HG03457 (cell line): ENCODE data around the gene HCST.

Experiments used
- ATAC-seq: cut with Tn5 transposase; IDR thresholded peaks from one replicate; pipeline ENCODE4 v1.9.1; 2021; ENCODE audit warnings: moderate number of reproducible peaks; ENCODE audit not compliant: unreplicated experiment

Gene HCST

DNA sequence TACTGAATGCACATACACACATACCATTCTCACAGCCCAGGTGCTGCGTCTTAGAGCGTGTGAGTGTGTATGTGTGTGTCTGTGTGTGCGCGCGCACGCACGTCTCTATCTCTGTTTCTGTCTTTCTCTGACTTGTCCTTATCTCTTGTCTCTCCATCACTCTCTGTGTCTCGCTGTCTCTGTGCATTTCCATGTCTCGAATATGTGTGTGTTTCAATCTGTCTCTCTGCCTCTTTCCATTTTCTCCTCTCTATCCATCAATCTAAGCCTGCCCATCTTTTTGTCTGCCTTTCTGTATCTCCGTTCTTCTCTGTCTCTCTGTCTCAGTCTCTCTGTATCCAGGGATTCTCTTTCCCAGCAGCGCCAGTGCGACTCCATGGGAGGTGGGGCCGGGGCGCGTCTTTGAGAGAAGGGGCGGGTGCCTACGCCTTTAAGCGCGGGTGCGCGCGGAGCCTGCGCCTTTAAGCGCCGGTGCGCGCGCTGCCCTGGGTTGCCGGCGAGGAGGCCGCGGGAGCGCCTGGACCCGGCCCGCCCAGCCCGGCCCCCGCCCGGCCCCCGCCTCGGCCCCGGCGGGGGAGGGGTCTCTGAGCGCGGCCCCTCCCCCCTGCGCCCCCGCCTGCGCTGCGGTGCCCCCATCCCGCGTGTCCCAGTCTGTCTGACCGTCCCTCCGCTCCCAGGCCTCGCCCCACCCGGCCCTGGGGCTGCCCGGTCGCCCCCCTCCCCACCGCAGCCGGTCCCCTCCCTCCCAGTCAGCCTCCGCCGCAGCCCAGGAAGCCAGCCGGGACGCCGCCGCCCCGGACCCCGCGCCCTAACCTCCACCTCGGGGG, 33.8 kb downstream of the HCST start, which contains the start of gene LRFN3:
LRFN3 (plus strand) TSS at position 464 of the 827 bp plus-strand sequence. CDS start 3,052 bp downstream, outside the sequence.
- no peak for ATAC-seq

DNA sequence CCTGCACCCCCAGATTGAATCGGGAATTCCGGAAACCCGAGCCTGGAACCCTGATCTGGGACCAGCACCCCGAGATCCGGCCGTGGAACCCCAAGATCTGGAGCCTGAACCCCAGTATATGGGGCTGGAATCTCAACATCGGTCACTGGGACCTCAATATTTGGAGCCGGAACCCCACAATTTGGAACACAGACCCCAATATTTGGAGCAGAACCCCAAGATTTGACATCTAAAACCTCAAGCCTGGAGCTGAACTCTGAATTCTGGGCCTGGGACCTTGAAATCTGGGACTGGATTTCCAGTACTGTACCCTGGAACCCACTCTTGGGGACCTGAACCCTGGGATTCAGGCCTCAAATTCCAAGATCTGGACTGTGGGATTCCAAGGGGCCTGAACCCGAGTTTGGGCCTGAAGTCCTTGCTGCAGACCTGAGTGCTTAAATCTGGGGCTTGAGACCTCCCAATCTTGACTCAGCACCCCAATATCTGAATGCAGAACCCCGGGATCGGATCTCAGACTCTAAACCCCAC, 34.5 kb downstream of the HCST start:
- ATAC-seq: no peak

DNA sequence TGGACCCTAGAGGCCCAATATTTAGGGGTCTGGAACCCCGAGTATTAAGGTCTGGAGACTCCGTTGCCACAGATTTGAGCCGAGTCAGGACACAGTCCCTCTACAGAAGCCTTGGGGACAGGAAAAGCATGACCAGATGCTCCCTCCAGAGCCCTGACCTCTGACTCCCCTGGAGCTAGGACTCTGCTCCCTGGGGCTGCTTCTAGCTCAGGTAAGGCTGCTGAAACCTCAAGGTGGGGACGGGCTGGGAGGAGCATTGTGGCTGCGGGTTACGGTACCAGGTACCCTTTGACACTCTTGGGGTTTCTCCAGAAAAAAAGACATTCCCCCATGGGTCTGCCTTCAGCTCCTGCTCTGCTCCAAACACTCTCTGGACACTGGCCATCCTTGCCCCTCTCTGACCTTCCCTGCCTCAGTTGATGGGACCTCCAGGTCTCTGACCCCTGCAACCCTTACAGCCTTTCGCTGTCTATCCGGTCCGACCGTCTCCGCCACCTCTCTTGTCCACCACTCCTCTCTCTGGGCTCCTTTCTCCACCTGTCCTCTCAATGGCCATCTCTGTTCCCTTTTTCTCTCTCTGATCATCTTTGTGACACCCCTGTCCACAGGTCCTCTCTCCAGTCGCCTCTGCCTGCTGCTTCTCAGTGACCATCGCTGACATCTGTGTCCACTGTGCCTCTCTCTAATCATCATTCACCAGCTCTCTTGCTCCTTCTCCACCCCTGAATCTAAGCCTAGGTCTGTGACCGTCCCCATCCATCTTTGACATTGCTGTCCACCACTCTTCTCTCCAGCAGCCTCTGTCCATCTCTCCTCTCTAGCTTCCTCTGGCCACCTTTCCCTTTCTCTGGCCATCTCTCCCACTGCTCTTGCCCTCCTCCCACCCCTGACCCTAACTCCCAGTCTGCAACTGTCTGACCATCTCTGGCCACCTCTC, 35.3 kb downstream of the HCST start:
- ATAC-seq: no peak

DNA sequence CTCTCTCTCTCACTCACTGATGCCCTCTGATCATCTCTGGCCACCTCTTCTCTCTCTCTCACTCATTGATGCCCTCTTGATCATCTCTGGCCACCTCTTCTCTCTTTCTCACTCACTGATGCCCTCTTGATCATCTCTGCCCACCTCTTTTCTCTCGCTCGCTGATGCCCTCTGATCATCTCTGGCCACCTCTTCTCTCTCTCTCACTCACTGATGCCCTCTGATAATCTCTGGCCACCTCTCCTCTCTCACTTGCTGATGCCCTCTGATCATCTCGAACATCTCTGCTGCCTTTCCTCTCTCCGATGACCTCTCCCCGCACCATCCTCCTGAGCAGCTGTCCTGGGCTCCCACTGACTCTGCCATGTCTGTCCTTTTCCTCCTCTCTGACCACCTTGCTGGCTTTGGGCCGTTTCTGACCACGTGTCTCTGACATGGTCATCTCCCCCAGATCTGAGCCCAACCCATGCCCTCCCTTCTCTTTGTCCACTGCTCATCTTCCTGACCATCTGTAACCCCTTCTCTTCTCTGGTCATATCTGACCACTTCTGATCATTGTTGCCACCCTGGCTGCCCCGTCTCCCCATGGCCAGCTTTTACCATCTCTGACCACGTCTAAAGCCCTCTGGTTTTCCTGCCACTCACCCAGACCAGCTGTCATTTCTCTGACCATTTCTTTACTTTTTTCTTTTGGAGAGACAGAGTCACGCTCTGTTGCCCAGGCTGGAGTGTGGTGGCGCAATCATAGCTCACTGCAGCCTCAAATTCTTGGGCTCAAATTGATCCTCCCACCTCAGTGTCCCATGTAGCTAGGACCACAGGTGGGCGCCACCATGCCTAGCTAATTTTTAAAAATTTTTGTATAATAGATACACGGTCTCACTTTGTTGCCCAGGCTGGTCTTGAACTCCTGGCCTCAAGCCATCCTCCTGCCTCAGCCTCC, 36.2 kb downstream of the HCST start:
- ATAC-seq: no peak

DNA sequence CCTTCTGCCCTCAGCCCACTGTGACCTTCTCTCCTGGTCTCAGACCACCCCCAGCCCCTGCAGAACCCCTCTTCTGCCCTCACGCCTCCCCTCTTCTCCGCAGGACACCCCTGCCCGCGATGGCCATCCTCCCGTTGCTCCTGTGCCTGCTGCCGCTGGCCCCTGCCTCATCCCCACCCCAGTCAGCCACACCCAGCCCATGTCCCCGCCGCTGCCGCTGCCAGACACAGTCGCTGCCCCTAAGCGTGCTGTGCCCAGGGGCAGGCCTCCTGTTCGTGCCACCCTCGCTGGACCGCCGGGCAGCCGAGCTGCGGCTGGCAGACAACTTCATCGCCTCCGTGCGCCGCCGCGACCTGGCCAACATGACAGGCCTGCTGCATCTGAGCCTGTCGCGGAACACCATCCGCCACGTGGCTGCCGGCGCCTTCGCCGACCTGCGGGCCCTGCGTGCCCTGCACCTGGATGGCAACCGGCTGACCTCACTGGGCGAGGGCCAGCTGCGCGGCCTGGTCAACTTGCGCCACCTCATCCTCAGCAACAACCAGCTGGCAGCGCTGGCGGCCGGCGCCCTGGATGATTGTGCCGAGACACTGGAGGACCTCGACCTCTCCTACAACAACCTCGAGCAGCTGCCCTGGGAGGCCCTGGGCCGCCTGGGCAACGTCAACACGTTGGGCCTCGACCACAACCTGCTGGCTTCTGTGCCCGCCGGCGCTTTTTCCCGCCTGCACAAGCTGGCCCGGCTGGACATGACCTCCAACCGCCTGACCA, 37.2 kb downstream of the HCST start:
- no peak for ATAC-seq

DNA sequence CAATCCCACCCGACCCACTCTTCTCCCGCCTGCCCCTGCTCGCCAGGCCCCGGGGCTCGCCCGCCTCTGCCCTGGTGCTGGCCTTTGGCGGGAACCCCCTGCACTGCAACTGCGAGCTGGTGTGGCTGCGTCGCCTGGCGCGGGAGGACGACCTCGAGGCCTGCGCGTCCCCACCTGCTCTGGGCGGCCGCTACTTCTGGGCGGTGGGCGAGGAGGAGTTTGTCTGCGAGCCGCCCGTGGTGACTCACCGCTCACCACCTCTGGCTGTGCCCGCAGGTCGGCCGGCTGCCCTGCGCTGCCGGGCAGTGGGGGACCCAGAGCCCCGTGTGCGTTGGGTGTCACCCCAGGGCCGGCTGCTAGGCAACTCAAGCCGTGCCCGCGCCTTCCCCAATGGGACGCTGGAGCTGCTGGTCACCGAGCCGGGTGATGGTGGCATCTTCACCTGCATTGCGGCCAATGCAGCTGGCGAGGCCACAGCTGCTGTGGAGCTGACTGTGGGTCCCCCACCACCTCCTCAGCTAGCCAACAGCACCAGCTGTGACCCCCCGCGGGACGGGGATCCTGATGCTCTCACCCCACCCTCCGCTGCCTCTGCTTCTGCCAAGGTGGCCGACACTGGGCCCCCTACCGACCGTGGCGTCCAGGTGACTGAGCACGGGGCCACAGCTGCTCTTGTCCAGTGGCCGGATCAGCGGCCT, 37.9 kb downstream of the HCST start:
- ATAC-seq: no peak

DNA sequence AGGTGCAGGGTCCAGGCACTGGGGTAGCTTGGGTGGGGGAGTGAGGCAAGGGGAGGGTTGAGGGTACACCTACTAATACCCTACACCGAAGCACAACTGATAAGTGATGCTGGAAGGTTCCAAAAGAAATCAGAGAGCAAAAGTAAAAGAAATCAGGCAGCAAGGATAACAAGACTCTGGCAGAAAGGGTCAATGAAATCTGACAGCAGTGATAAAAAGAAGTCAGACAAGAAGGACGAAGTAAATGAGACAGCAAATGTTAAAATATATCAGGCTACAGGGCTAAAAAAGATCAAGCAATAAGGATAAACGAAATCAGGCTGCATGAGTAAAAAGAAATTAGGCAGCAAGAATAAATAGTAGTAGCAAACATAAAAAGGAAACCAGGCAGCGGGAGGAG, 38.5 kb downstream of the HCST start:
- no peak for ATAC-seq

DNA sequence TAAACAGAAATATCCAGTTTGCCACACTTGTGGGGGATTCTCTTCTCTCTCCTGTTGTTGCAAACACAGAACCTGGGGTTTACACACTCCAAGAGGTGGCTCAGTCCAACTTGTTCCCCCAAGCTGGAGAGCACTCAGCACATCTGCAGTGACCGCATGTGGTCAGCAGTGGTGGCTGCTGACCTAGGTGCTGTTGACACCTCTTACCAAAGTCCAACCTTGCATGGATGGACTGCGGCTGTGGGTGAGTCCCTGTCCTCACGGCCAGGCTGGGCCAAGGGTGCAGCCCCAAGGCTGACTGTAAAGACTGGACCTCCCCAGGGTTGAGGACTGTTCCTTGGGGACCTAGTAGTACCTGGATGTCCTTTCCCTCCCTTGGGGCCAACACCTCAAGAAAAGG, 39.9 kb downstream of the HCST start:
- ATAC-seq: no peak

DNA sequence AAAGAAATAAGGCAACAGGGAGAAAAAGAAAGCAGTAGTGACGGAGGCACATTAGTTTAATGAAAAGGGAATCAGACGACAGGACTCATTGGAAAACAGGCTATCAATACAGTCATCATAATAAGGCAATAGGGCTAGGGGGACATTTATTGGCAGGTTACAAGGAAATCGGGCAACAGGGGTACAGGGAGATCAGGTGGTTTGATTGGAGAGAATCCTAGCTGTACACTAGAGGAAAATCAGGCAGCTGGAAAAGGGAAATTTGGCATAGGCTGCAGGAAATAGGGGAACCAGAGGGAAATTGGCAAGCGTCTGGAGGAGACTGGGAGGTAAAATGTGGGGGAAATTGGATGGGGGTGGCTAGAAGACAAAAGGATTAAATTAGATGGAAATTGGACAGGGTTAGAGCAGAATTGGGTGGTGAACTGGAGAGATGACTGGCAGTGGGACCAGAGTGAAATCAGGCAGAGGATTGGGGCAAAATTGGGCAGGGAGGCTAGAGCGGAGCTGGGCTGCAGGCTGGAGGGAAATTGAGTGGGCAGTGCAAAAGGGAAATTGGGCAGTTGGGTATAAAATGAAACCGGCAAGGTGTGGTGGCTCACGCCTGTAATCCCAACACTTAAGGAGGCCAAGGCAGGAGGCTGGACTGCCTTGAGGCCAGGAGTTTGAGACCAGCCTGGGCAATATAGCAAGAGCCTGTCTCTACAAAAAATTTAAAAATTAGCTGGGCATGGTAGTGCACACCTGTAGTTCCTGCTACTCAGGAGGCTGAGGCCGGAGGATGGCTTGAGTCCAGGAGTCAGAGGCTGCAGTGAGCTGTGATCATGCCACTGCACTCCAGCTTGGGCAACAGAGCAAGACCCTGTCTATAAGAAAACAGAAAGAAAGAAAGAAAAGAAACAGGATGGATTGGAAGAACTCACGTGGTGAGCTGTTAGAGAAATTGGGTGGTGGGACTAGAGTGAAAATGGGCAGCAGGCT, 41.3 kb downstream of the HCST start:
- no peak for ATAC-seq

DNA sequence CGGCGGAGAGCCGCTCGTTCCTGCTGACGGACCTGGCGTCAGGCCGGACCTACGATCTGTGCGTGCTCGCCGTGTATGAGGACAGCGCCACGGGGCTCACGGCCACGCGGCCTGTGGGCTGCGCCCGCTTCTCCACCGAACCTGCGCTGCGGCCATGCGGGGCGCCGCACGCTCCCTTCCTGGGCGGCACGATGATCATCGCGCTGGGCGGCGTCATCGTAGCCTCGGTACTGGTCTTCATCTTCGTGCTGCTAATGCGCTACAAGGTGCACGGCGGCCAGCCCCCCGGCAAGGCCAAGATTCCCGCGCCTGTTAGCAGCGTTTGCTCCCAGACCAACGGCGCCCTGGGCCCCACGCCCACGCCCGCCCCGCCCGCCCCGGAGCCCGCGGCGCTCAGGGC, 42.2 kb downstream of the HCST start:
- ATAC-seq: no peak

DNA sequence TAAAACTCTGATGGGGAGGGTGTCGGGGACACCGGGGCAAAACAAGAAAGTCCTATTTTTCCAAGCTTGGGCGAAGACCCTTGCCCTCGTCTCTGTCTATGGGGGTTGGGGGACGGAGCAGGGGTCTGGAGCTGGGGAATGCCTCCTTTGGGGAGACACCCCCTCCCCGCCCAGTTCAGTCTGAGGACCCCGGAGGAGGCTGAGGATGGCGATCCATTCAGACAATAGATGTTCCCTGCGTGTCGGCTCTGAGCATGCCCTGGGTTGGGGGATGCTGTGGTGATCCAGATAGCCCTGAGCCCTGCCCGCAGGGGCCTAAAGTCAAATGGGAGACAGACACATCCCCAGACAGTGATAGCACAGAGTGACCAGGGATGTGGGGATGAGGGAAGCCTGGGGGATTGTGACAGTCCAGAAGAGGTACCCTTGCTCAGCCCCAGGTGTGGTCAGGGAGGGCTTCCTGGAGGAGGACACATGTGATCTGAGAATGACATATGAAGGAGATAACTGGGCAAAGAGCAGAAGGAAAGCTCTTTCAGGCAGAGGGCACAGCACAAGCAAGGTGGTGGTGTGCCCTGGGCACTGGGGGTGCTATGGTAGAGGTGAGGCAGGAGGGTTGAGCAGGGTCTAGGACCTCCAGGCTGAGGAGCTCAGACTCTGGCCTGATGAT, 42.9 kb downstream of the HCST start:
- ATAC-seq: no peak

DNA sequence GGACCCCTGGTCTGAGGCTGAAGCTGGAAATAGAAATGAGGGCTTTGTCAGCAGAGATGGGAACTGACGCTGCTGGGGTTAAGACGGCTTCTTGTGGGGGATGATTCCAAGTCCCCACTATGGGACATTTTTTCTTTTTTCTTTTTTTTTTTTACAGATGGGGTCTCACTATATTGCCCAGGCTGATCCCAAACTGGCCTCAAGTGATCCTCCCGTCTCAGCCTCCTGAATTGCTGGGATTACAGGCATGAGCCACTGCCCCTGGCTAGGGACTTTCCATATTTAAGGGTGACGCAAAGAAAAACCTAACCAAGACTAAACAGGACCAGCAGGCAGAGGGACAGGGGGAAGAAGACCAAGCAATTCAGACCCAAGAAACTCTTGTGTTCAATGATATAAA, 43.9 kb downstream of the HCST start:
- ATAC-seq: no peak

DNA sequence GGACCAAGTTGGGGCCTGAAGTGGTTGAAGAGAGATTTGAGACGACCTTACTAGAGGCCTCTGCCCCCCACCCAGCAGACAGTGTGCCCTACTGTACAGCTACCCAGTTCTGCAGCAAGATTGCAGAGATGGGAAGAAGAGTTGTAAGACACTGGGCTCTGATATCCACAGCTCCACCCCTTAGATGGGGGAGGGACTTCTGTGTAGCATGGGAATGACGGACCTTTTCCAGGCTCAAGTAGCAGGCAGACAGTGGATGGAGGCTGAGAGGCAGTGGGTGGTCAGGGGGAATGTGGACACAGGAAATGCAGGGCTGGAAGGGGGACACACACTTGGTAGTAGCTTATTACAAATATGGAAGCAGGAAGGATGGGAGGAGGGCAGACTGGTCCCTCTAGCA, 46.8 kb downstream of the HCST start:
- ATAC-seq: no peak
